GM21576 (cell line): Measurements from ENCODE around the gene ETHE1.

Experiments
- ATAC-seq: cut with Tn5 transposase; IDR thresholded peaks from one replicate; pipeline ENCODE4 v1.9.1; 2021; ENCODE audit warnings: mild to moderate bottlenecking, moderate library complexity; ENCODE audit not compliant: unreplicated experiment

The ETHE1 gene

DNA sequence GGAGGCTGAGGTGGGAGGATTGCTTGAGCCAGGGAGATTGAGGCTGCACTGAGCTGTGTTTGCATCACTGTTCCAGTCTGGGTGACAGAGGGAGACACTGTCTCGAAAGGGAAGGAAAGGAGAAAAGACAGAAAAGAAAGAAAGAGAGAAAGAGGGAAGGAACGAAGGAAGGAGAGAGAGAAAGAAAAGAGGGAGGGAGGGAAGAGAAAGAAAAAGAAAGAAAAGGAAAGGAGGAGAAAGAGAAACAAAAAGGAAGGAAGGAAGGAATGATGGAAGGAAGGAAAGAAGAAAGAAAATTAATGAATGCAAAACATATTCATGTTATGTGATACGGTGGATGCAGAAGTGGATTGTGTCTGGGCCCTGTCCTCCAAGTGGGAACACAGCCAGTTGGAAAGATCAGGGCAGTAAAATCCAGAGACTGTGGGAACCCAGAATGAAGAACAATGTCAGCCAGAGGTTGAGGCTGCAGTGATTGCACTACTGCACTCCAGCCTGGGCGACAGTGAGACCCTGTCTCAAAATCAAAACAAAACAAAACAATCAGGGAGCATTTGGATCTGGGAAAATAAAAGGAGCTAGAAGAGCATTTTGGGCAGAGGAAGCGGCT, 28.7 kb downstream of the ETHE1 start:
- ATAC-seq, result no peak

DNA sequence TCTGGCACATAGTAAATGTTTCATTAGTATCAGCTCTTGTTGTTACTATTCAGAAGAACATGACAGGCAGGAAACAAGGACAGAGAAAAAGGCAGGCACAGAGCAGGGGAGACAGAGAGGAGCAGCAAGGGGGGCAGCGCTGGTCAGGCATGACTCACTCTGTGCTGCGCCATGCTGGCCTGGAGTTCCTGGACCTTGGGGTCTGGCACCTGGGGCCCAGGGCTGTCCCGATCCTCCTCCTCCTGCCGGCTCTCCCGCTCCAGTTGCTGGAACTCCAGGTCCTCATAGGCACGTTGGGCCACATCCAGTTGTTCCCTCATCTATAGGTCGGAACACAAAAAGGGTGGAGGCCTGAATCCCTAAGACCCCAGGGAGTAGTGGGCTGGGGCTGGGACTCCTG, 30.0 kb downstream of the ETHE1 start:
- ATAC-seq, result no peak

DNA sequence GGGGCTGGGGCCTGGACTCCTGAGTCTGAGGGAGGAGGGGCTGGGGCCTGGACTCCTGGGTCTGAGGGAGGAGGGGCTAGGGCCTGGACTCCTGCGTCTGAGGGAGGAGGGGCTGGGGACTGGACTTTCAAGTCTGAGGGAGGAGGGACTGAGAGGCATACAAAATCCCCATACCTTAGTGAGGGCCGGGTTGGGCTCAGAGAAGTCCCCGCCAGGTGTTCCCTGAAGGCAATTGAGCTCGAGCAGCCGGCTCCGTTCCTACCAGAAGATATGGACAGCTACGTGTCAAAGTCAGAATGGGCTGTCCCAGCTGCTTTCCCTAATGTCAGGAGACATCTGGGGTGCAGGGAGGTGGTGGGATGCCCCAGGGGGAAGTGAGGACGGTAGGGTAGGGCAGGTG, 31.9 kb downstream of the ETHE1 start:
- no peak for ATAC-seq

DNA sequence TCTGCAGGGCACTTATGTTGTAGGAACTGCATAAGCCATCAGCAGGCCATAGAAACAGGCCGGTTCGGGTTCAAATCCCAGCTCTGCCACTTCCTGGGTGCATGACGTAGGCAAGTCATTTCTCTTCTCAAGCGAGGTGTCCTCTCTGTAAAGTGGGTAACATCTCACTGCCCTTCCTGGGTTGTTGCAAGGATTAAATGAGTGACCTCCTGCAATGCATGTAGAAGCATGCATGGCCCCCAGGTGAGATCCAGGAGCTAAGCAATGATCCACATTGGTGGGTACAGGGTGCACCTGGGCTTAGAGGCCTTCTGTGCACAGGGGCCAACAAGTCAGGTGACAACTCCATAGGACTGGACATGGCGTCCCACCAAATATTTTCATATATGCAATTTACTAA, 36.2 kb downstream of the ETHE1 start:
- ATAC-seq, result no peak

DNA sequence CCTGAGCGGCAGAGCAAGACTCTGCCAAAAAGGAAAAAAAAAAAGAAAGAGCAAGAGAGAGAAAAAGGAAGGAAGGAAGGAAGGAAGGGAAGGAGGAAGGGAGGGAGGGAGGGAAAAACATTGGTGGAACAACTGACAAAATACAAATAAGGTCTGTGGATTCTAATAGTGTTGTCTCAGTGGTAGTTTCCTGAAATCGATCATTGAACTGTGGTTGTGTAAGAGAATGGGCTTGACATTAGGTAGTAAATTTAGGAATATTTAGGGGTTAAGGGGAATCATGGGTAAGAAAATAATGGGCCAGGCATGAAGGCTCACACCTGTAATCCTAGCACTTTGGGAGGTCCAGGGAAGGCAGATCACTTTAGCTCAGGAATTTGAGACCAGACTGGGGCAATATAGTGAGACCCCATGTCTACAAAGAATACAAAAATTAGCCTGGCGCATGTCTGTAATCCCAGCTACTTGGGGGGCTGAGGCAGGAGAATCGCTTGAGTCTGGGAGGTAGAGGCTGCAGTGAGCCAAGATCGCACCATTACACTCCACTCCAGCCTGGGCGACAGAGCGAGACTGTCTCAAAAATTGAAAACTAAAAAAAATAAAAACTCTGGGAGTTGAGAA, 36.9 kb downstream of the ETHE1 start:
- ATAC-seq, result no peak

DNA sequence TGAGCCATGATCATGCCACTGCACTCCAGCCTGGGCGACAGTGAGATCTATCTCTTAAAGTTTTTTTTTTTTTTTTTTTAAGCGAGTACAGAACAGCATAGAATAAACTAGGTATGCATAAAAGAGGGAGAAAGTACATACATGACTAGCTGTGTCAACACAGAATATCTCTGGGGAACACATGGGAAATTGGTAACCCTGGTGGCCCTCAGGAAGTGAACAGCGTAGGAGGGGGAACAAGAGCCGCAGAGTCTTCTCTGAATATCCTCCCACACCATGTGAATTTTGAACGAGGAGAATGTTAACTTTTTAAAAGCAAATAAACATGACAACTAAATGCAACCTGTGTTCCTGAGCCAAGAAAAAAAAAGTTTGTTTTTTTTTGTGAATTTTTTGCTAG, 37.7 kb downstream of the ETHE1 start:
- no peak for ATAC-seq

DNA sequence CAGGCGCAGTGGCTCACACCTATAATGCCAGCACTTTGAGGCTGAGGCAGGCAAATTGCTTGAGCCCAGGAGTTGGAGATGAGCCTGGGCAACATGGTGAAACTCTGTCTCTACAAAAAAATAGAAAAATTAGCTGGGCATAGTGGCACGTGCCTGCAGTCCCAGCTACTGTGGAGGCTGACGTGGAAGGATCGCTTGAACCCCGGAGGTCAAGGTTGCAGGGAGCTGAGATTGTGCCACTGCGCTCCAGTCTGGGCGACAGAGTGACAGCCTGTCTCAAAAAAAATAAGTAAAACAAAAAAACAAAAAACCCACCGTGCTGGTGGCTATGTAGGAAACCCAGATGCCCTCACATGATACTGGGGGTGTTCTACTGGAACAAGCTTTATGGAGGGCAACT, 38.8 kb downstream of the ETHE1 start:
- ATAC-seq, result no peak

DNA sequence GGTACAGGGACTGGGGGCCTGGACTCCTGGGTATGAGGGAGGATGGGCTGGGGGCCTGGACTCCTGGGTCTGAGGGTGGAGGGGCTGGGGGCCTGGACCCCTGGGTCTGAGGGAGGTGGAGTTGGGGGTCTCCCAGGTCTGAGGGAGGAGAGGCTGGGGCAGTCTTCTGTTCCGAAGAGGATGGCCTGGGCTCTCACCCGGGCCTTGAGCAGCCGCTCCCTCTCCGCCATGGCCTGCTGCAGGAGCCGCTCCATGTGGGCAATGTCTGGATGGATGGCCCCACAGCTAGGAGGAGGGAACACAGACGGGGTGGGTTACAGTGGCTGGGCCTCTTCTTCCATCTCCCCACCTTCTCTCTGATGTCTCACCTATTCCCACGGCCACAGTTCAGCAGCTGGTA, 40.6 kb downstream of the ETHE1 start:
- no peak for ATAC-seq

DNA sequence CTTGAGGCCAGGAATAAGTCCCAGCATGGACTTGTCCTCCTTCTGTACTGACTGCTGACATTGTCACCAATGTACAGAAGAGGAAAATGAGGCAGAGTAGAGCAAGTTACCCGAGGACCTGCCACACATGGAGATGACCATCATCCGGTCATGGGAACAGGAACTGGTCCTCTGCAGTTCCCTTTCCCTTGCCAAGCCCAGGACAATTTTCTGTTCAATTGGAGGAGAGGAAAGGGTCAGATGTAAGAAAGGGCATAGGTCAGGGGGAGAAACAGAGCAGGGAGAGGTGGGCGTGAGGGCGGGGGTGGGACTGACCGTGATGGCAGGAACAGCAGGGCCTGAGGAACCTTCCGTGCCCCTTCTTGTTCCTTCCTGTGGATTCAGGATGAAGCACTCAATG, 41.0 kb downstream of the ETHE1 start:
- no peak for ATAC-seq

DNA sequence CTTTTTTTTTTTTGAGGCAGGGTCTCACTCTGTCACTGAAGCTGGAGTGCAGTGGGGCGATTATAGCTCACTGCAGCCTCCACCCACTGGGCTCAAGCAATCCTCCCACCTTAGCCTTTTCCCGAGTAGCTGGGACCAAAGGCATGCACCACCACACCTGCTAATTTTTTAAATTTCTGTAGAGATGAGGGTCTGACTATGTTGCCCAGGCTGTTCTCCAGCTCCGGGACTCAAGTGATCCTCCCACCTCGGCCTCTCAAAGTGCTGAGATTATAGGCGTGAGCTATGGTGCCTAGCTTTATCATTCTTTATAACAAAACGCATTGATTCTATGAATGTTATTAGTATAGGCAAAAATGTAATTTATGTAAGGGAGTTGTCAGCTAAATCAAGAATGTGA, 43.7 kb downstream of the ETHE1 start:
- ATAC-seq, result no peak

DNA sequence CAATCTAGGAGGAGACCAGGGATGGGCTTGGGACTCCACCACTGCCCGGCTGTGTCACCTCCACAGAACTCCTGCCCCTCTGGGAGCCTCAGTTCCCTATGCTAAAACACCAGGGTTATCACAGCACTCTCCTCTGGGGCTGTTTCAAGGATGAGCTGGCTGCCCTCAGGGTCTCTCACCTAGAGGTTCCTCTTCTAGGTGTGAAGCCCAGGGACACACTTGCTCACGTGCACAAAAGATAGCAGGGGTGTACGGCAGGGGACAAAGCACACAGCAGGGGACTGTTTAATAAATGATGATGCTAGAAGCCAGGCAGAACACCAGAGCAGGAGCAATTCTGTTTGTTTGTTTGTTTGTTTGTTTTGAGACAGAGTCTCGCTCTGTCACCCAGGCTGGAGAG, 44.8 kb downstream of the ETHE1 start:
- ATAC-seq, result no peak

DNA sequence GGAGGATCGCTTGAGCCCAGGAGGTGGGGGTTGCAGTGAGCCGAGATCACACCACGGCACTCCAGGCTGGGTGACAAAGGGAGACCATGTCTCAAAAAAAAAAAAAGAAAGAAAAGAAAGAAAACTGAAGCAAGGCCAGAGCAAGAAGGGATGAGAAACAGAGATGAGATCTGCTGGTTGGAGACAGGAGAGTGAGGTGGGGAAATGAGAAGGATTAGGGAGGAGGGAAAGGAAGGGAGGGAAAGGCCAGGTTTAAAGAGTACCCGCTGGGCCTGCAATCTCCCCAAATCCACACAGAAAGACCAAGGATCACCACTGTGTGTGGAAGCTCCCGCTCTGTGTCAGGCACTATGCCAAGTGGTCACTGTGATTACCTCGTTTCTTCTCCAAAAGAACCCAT, 45.3 kb downstream of the ETHE1 start:
- ATAC-seq, result no peak

DNA sequence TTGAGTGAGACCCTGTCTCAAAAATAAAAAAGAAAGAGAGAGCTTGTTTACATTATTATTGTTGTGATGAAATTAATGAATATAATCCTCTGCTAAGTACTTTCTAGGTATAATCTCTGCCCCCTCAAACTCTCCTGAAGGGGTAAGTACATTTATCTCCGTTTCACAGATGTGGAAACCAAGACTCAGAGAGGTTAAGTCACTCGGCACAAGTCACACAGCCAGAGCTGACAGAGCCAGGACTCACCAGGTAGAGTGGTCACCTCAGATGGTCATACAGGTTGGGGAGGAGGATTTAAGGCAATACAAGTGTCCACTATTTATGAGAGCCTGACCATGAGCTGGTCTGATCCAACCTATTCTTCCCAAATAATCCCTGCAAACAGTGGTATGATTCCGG, 46.4 kb downstream of the ETHE1 start:
- no peak for ATAC-seq

DNA sequence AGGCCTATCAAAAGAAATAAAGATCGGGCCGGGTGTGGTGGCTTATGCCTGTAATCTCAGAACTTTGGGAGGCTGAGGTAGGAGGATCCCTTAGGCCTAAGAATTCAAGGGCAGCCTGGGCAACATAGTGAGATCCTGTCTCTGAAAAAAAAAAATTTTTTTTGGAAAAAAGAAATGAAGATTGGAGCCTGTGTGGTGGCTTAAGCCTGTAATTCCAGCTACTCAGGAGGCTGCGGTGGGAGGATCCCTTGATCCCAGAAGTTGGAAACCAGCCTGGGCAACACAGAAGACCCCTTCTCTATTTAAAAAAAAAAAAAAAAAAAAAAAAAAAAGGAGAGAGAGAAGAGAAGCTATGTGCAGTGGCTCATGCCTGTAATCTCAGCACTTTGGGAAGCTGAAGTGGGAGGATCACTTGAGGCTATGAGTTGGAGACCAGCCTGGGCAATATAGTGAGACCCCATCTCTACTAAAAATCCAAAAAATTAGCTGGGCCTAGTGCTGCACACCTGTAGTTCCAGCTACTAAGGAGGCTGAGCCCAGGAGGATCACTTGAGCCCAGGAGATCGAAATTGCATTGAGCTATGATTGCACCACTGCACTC, 46.9 kb downstream of the ETHE1 start:
- no peak for ATAC-seq

DNA sequence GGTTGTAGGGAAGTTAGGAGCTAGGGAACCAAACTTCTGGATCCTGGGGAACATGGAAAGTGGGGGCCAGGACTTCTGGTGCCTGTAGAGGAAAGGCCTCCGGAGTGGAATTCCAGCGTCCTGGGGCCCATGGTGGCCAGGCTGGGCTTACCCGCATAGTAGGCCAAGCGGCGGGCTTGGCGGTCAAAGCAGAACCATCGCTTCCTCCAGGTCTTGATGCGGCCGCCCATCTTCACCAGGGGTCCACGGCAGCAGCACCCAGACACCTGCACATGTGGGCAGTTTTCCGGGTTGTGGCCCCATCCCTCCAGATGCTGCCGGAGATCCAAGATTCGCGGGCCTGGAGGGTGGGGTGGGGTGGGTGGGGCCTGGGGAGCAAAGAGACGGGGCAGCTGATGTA, 47.8 kb downstream of the ETHE1 start:
- no peak for ATAC-seq

DNA sequence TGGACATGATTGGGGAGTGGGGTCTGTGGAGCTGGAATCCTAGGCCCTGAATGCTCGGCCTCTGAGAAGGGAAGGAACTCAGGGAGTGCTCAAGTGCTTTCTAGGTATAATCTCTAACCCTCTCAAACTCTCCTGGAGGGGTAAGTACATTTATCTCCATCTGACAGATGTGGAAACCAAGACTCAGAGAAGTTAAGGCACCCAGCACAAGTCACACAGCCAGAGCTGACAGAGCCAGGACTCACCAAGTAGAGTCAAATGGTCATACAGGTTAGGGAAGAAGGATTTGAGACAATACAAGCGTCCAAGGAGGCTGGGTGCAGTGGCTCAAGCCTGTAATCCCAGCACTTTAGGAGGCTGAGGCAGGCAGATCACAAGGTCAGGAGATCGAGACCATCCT, 48.7 kb downstream of the ETHE1 start:
- no peak for ATAC-seq

DNA sequence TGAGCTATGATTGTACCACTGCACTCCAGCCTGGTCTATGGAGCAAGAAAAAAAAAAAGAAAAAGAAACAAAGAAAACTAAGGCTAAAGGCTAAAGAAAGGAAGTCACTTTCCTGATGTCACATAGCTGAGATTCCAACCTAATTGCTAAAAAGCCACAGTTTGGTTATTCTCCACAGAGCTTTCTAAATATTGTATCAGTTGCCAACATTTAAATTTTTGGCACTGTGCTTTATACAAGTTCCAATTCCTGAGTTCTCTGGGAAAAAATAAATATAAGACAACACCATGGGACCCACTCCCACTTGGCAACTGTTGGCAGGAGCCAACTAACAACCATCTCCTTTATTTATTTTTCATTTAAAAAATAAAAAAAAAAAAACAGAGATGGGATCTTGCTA, 50.4 kb downstream of the ETHE1 start:
- no peak for ATAC-seq

DNA sequence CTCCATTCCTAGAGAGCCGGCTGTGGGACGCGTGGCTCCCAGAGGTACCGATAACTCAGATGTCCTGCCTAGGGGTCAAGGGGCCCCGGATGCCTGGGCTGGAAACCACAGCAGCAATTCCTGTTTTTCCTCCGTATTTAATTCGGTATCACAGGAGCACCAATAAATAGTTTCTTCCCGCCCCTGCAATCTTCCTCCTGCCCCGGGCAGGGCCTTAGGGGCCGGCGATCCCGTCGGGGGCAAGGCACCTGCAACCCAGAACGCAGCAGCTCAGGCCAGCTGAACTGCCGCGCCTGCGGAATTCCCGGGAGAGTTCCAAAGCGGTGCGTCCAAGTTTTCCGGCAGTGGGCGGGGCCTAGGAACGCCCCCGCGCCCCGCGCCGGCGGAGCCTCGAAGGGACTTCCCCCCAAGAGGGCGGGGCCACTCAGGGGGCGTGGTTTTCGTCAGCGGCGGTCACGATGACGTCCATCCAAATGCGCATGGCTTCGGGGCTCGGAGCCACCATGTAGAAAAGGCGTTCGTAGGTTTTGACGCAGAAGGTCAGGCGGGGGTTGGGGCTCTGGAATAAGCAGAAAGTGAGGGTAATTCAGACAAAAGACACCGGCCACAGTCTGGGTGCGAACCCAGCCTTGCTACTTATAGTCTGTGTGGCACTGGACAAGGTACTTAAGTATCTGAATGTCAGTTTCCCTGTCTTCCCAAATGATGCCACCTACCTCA, 51.9 kb downstream of the ETHE1 start:
- ATAC-seq, result peak; percentile 77

DNA sequence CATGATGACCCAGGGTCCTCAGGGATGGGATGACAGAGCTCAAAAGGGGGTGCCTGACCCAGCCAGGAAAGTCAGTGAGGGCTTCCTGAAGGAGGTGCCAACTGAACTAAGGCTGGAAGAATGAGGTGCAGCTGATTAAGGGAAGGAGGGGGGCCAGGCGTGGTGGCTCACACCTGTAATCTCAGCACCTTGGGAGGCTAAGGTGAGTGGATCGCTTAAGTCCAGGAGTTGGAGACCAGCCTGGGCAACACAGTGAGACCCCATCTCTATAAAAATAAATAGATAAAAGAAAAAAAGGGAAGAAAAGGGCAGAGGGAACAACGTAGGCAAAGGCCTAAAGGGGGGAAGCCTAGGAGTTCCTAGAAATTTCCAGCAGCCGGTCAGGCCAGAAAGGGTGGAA, 52.5 kb downstream of the ETHE1 start:
- ATAC-seq, result no peak

DNA sequence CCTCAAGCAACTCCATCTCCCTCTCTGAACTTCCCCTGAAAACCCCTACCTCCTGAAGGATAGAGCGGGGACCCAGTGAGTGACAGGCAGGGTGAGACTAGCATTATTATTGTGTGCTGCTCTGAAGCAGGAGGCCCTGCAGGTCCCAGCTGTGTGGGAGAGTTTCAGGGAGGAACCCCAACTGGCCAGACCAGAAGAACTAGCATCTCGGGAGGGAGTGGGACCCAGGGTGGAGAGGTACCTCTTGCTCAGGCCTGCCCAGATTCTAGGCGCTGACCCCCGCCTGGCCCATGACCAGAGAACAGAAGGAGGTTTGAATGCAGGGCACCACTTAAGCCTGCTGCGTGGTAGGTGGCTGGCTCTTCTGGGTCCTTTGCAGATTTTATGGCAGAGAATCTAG, 55.9 kb downstream of the ETHE1 start:
- no peak for ATAC-seq

DNA sequence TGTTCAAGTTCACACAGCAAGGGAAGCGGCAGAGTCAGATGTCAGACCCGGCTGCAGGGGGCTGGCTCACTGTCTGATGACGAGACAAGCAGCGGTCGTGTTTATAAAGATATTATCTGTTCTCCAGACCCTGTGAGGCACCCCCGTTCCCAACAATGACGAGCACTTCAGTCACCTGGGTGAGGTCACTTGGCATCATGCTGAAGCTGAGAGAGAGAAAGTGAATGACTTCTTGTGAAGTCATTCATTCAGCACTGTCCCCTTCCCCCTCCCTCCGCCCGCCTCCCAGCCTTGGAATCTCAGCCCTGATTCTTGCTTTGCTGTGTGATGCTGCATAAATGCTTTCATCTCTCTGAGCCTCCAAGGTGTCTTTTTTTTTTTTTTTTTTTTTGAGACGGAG, 56.7 kb downstream of the ETHE1 start:
- no peak for ATAC-seq

DNA sequence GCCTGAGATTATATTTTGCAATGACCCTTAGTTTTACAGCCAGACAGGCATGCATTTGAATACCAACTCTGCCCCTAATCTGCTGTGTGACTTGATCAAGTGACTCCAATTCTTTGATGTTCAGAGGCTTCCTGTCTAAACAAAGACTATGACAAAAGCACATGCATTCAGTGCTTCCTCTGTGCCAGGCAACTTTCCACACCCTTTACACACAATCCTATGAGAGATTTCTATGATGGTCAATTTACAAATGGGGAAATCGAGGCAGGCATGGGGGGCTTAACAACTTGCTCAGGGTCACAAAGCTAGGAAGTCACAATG, 57.9 kb downstream of the ETHE1 start:
- no peak for ATAC-seq
